Measurements from ENCODE around the gene STMN1.
A peak's percentile ranks its signal among the peaks of the same experiment; 100 is the strongest.

STMN1 gene

DNA sequence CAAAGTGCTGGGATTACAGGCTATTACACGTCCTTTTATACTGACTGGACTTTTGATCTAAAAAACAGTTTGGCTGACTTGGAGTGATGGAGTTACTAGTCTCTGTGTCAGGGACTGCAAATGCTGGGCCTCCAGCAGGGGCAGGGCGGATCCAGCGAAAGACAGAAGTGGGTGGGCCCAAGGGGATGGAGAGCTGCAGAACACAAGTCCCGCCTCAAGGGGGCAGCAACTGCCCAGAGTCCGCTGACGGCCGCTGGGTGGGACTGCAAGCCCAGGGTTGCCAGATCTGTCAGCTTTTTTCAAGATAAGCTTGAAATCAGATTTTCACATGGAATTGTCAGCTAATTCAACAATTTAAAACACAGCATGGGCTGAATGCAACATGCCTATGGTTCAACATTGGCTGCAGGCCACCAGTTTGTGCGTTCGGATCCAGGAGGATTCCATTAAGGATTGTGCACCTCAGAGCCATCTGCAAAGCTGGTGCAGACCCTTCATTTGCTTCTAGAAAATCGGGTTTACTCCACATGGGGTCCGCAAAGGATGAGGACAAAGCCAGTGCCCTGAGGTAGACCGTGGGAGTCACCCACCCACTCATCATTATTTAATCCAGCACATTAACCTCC is 10.7 kb downstream of the STMN1 start:
- peak; percentile 89 for DNase-seq (ENCODE audit: low spot score)

DNA sequence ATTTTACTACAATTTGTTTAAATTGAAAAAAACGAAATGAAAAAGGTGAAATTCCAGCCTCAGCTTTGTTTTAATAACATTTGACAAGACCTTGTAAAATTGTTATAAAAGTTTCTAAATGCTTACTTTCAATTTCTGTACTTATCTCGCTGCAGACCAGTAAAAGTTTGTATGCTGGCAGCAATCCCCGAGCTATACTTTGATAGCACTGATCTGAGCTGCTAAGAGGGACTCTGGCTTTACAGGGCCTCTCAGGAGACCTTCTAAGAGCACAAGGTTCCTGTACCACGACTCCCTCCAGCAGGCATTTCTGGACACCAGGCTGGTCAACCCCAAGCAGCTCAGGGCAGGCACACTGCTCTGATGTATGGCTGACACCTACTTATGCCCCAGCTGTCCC is 13.1 kb downstream of the STMN1 start:
- no peak for DNase-seq (ENCODE audit: low spot score)

DNA sequence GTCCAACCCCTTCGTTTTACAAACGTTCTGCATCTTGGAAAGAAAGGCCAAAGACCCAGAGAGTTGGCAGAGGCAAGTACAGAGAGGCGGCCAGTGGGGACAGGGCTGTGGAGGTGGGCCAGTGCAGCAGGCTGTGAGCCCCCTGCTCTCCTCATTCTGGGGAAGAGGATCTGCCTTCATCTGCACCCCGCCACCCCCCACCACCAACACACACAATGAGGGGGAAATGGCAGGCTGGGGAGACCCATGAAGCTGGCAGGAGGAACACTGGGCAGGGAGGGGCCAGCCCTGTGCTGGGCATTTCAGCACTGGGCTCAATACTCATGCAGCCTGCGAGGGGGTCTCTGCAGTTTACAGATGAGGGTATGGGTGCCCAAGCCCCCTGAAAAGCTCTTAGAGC is 14.6 kb downstream of the STMN1 start:
- no peak for DNase-seq (ENCODE audit: low spot score)

DNA sequence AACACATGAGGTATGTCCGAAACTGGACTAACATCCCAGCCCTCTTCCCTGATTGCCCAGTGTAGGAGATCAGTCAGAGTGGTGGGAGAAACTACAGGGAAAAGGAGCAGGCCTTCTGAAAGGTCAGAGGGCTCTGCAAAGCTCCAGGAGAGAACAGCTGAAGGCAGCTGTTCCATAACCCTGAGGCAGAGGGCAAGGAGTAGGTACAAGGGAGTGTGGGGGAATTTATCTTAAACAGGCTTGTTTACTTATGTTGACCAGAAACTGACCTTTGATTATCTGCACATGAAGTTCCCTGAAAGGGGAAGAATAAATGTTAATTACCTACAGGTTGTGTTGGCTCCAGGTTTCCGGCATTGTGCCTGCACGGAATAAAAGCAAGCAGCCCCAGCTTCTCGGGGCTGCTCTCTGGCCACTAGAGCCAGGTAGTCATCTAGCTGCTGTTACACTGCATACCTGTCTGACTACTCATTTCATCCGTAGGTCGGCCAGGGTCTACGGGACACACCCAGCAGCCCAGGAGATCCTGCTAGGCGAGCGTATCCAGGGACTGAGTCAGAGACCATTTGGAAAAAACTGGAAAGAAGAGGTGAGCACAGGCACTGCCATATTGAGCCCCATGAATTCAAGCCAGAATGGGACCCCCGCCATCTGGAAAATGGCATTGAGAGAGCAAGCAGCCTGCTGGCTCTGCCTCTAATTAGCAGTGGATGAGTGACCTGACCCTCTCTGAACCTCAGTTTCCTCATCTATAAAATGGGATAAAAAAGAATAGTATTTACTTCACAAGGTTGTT is 15.8 kb downstream of the STMN1 start:
- no peak for DNase-seq (ENCODE audit: low spot score)

DNA sequence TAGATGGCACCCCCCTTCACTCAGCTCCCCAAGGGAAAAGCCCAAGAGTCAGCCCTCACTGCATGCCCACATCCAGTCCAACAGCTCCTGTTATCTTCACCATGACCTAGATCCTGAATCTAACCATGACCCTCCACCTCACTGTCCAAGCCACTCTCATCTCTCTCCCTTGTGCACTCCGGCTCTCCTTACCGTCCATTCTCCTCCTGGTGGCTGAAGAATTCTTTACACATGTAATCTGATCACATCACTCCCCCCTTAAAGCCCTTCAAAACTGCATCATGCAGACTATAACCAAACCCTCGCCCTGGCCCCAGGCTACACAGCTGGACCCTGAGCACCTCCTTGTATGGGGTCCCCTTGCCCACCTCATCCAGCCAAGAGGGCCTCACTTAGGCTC is 16.7 kb downstream of the STMN1 start:
- no peak for DNase-seq (ENCODE audit: low spot score)

- no peak for DNase-seq (ENCODE audit: low spot score)
These were observed 17.7 kb downstream of the STMN1 start for GRCh38 chr1:25888426-25888987.

DNA sequence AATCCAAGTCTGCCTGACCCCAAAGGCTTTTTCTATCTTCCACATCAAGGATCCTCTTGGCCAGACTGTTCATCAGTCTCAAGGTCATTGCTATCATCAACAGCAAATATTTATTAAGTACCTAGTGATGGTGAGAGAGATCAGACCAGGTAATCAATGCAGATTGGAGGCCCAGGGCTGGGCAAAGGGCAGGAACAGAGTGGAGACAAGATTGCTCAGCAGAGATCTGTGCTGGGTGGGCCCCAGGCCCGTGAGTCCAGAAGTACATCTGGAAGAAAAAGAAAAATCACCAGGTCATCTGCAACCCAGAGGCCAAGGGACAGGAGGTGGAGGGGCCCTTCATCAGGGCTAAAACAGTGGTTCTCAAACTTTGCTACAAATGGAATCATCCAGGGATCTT is 20.6 kb downstream of the STMN1 start:
- DNase-seq (ENCODE audit: low spot score), result no peak

GRCh38 chr1:25881266-25881665 is 25.0 kb downstream of the STMN1 start:
- DNase-seq (ENCODE audit: low spot score), result no peak

GRCh38 chr1:25880518-25880917 is 25.7 kb downstream of the STMN1 start:
- DNase-seq (ENCODE audit: low spot score), result no peak

DNA sequence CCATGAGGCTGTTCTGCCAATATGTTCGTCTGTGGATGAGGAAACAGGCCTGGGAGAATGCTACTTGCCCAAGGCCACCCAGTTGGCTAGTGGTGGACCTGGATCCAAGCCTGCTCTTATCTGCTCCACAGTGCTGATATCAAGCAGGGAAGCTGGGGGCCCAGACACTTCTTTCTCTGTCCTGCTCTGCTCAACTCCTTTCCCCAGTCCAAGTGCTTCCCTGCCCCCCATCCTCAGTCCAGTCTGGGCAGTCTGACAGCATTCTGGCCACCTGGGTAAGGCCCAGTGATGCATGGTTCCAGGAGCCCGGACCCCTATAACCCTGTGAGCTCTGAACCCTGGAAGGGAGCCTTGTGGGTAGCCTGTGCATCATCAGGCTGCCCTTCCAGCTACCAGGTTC is 26.5 kb downstream of the STMN1 start:
- DNase-seq (ENCODE audit: low spot score), result no peak

- DNase-seq (ENCODE audit: low spot score), result no peak
These were observed 27.5 kb downstream of the STMN1 start for GRCh38 chr1:25878690-25879089.

GRCh38 chr1:25877155-25877554 is 29.1 kb downstream of the STMN1 start:
- DNase-seq (ENCODE audit: low spot score), result no peak

- DNase-seq (ENCODE audit: low spot score), result no peak
These were observed 29.5 kb downstream of the STMN1 start for GRCh38 chr1:25876693-25877077.

- DNase-seq (ENCODE audit: low spot score), result no peak
These were observed 30.1 kb downstream of the STMN1 start for GRCh38 chr1:25875856-25876692.

GRCh38 chr1:25875154-25875855 is 30.9 kb downstream of the STMN1 start, which contains the start of gene PAQR7:
PAQR7 (minus strand) TSS chr1:25875708; CDS start chr1:25863839, 11,869 bp downstream.
- DNase-seq (ENCODE audit: low spot score), result peak; percentile 85

DNA sequence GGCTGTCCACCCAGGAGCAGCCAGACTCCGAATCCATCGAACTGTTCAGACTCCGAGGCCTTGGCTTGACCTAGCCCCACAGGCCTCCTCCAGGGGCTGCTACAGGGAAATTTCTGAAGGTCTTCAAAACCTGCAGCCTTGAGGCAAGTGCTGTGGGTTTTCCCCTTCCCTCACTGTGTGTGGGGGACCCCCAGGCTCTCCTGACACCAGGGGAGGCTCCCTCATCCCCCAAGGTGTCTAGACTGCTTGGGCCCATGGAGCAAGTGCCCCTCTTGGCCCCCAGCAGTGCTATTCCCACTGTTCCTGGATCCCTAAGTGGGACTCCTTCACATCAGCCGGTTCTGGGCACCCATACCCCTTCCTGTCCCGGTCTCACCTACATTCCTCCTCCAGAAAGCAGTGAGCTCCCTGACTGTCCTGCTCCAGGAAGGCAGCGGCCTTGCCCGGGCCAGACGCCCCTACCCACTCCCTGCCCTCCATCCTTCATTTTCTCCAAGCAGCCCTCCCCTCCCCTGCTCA is 31.5 kb downstream of the STMN1 start:
- DNase-seq (ENCODE audit: low spot score), result no peak

DNA sequence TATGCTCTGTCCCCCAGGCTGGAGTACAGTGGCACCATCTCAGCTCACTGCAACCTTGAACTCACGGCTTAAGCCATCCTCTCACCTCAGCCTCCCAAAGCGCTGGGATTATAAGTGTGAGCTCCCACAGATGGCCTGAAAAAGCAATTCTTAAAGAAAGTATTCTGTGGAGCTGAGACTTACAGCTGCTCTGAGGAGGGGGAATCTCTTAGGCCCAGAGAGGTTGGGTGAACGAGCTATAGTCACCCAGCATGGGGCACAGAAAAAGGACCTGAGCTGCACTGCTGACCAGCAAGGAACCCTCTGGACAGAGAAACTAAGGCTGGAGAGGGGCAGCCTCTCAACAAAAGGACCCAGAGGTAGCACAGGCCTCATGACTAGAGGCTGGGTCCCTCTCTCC is 32.0 kb downstream of the STMN1 start:
- no peak for DNase-seq (ENCODE audit: low spot score)

DNA sequence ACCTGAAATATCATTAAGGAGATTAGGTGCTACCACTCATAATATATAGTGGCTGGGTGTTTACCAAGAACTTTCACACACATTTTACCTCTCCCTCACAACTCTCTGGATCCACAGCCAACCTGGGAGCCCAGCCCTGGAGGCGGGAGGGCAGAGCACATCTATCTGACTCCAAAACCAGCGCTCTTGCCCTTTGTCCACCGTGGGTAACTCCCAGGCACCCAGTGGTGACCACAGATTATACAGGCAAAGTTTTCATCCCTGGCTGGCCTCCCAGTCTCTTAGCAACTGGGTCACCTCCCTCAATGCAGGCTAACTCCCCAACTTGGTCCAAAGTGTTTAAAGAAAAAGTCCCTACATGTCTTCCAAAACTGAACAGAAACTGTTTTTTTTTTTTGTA is 33.1 kb downstream of the STMN1 start:
- no peak for DNase-seq (ENCODE audit: low spot score)

DNA sequence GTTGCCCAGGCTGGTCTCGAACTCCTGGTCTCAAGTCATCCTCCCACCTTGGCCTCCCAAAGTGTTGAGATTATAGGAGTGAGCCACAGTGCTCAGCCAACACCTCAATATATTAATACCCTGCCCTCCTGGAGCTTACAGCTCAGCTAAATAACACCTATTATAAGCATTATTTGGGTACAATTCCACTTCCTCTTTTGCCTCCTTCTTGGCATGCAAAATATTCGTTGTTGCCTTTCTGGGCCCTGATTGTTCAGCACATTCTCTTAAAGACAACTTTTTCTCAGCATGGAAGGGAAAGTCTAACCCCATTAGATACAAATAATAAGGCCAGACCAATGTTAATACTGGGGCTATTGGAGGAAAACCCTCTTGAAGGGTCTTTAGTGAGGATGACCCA is 33.5 kb downstream of the STMN1 start:
- no peak for DNase-seq (ENCODE audit: low spot score)

DNA sequence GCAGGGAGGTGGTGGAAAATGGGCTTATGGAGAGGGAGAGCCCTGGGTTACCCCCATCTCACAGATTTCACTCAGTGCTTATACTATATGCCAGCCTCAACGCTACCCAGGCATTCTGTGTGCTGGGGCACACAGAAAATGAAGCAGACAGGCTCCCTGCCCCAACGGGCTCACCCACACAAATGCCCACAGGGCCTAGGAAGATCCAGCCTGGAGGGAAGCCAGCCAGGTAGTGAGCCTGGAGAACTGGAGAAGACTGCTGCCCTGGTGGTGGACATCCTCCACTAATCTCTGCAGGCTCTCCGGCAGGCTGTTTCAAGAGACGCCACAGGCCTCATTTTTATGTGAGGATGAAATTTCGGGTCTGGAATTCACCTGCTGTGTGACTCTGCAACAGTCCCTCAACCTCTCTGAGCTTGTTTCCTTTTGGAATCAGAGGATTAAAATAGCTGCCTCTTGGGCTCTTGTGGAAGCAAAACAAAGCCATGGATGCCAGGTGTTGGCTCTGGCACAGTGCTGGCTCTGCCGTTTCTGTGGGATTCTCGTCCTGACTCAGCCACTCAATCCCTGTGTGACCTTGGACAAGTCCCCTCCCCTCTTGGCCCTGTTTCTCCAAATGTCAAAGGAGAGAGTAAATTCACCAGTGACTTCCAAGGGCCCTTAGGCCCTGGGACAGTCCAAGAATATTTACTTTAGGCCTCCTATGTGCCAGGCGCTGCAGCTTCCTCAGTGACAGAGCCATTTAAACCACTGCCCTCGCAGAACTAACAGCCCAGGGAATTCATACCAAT is 34.3 kb downstream of the STMN1 start:
- DNase-seq (ENCODE audit: low spot score), result no peak
